Activated gamma-delta T cell treated with anti-CD3 and anti-CD28 coated beads, Interleukin-2, amount 50 U/mL, for 16 hours (primary cell): Measurements from ENCODE around the gene PAH.

Experiments used
- DNase-seq: peaks from one replicate; pipeline ENCODE4 v3.0.0-alpha.2; 2020; ENCODE audit warnings: low read depth

The PAH gene

GRCh38 chr12:102950107-102950949 lies 33.3 kb upstream of the PAH start:
- no peak for DNase-seq

GRCh38 chr12:102948941-102949352 lies 31.9 kb upstream of the PAH start:
- DNase-seq, result peak; percentile 14

GRCh38 chr12:102946042-102946441 lies 29.0 kb upstream of the PAH start:
- no peak for DNase-seq

- no peak for DNase-seq
Measured at GRCh38 chr12:102939670-102940222, 22.7 kb upstream of the PAH start.

GRCh38 chr12:102939059-102939458 lies 22.0 kb upstream of the PAH start:
- no peak for DNase-seq

- DNase-seq, result no peak
Measured at GRCh38 chr12:102933168-102933567, 16.1 kb upstream of the PAH start.

GRCh38 chr12:102927220-102927619 lies 10.2 kb upstream of the PAH start:
- DNase-seq, result no peak

GRCh38 chr12:102921240-102921639 lies 4.2 kb upstream of the PAH start:
- DNase-seq, result no peak

- no peak for DNase-seq
Measured at GRCh38 chr12:102920271-102920670, 3.2 kb upstream of the PAH start.

GRCh38 chr12:102918840-102919239 lies 1.8 kb upstream of the PAH start:
- DNase-seq, result no peak

- DNase-seq, result no peak
Measured at GRCh38 chr12:102916252-102917025, 605 bp downstream of the PAH start.

- no peak for DNase-seq
Measured at GRCh38 chr12:102913453-102914226, 3.4 kb downstream of the PAH start.

GRCh38 chr12:102912258-102912657 lies 4.8 kb downstream of the PAH start:
- DNase-seq, result no peak

- no peak for DNase-seq
Measured at GRCh38 chr12:102911320-102911719, 5.7 kb downstream of the PAH start.

GRCh38 chr12:102910792-102911191 lies 6.3 kb downstream of the PAH start:
- DNase-seq, result no peak

GRCh38 chr12:102910137-102910536 lies 6.9 kb downstream of the PAH start:
- no peak for DNase-seq

- no peak for DNase-seq
Measured at GRCh38 chr12:102907918-102908317, 9.1 kb downstream of the PAH start.

GRCh38 chr12:102905229-102905628 lies 11.8 kb downstream of the PAH start:
- DNase-seq, result no peak

GRCh38 chr12:102903337-102904007 lies 13.6 kb downstream of the PAH start:
- DNase-seq, result no peak

- no peak for DNase-seq
Measured at GRCh38 chr12:102902093-102902492, 15.0 kb downstream of the PAH start.

- DNase-seq, result no peak
Measured at GRCh38 chr12:102900389-102900788, 16.7 kb downstream of the PAH start.

GRCh38 chr12:102896067-102896466 lies 21.0 kb downstream of the PAH start:
- DNase-seq, result no peak
